HL-60 (cell line): ENCODE data around the gene UBE2V1.

Source experiments
- GABPA ChIP-seq: IDR thresholded peaks from 2 replicates; pipeline ENCODE4 v1.6.1; 2012; ENCODE audit warnings: low read depth
- POLR2AphosphoS5 ChIP-seq: IDR thresholded peaks from 2 replicates; pipeline ENCODE4 v1.6.1; 2012; ENCODE audit warnings: low read depth
- SPI1 ChIP-seq: IDR thresholded peaks from 2 replicates; pipeline ENCODE4 v1.6.1; 2012; ENCODE audit warnings: low read depth, mild to moderate bottlenecking, borderline replicate concordance
- TF ChIP-seq, protein P1 (sequence below): IDR thresholded peaks from one replicate; pipeline ENCODE4 v1.5.1; 2011; ENCODE audit warnings: low read length, control low read depth, inconsistent platforms; ENCODE audit not compliant: insufficient read depth
- TF ChIP-seq, protein P2 (sequence below): IDR thresholded peaks from 2 replicates; pipeline ENCODE4 v1.6.1; 2012; ENCODE audit warnings: low read depth; ENCODE audit not compliant: insufficient replicate concordance

DNA sequence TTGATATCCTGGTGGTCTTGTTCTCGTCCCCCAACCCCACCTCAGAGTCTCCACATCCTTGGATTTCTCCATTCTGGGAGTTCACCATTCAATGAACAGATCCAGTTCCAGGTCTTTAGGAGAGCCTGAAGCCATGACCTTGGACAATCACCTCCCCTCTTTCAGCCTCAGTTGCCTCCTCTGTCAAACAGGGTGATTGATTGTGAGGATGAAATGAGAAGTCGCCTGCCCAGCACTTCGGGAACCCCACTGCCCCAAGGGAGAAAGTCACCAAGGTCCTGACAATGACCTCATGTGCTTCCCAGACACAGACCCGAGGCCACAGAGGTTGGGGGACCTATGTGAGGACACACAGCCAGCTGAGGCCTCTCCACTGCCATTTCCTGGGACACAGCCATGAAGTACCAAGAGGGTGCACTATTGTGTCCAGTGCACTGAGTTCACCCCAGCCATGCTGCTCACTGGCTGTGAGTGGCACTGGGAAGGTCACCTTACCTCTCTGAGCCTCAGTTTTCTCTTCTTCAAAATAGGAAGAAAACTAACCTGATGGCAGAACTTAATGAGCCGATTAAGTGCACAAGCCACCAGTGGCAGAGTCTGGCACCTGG lies 68.5 kb downstream of the UBE2V1 start:
- TF ChIP-seq, protein P1, sequence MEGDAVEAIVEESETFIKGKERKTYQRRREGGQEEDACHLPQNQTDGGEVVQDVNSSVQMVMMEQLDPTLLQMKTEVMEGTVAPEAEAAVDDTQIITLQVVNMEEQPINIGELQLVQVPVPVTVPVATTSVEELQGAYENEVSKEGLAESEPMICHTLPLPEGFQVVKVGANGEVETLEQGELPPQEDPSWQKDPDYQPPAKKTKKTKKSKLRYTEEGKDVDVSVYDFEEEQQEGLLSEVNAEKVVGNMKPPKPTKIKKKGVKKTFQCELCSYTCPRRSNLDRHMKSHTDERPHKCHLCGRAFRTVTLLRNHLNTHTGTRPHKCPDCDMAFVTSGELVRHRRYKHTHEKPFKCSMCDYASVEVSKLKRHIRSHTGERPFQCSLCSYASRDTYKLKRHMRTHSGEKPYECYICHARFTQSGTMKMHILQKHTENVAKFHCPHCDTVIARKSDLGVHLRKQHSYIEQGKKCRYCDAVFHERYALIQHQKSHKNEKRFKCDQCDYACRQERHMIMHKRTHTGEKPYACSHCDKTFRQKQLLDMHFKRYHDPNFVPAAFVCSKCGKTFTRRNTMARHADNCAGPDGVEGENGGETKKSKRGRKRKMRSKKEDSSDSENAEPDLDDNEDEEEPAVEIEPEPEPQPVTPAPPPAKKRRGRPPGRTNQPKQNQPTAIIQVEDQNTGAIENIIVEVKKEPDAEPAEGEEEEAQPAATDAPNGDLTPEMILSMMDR: no peak
- TF ChIP-seq SPI1 (no peak), GABPA (no peak), POLR2AphosphoS5 (no peak)
- TF ChIP-seq, protein P2, sequence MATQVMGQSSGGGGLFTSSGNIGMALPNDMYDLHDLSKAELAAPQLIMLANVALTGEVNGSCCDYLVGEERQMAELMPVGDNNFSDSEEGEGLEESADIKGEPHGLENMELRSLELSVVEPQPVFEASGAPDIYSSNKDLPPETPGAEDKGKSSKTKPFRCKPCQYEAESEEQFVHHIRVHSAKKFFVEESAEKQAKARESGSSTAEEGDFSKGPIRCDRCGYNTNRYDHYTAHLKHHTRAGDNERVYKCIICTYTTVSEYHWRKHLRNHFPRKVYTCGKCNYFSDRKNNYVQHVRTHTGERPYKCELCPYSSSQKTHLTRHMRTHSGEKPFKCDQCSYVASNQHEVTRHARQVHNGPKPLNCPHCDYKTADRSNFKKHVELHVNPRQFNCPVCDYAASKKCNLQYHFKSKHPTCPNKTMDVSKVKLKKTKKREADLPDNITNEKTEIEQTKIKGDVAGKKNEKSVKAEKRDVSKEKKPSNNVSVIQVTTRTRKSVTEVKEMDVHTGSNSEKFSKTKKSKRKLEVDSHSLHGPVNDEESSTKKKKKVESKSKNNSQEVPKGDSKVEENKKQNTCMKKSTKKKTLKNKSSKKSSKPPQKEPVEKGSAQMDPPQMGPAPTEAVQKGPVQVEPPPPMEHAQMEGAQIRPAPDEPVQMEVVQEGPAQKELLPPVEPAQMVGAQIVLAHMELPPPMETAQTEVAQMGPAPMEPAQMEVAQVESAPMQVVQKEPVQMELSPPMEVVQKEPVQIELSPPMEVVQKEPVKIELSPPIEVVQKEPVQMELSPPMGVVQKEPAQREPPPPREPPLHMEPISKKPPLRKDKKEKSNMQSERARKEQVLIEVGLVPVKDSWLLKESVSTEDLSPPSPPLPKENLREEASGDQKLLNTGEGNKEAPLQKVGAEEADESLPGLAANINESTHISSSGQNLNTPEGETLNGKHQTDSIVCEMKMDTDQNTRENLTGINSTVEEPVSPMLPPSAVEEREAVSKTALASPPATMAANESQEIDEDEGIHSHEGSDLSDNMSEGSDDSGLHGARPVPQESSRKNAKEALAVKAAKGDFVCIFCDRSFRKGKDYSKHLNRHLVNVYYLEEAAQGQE: no peak
